D721Med (cell line): Measurements from ENCODE around the gene UCHL3.

Experiments
- DNase-seq: peaks from one replicate; pipeline ENCODE4 v3.0.0; 2011; ENCODE audit warnings: low spot score; ENCODE audit not compliant: insufficient read length
- FAIRE-seq: peaks from 2 replicates; lab custom pipeline; 2011; peaks lifted over from hg19 to GRCh38; lab: Jason Lieb, UNC
- TF ChIP-seq, protein P1 (sequence below): IDR thresholded peaks from 2 replicates; pipeline ENCODE4 v1.5.1; 2012; ENCODE audit warnings: mild to moderate bottlenecking, control low read depth; ENCODE audit not compliant: insufficient read depth; ENCODE audit errors: missing control alignments

Gene UCHL3

DNA sequence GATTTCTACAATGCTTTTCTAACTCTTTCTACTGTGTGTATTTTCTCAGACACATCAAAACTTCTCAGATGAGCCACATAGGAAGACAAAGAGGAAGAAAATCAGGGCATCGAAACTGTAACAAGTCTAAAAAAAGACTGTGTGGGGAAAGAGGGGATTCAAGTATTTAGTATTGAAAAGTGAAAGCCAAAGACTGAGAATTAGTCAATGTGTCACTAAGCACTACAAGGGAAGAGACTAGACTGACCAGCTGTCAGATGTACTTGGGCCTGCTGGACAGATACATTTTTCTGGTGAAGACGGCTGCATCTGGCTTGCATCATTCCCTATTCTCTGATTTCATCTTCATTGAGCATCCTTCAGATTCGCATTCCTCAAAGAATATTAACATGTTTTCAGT is 37.3 kb upstream of the UCHL3 start:
- no peak for DNase-seq
- FAIRE-seq: no peak
- TF ChIP-seq, protein P1, sequence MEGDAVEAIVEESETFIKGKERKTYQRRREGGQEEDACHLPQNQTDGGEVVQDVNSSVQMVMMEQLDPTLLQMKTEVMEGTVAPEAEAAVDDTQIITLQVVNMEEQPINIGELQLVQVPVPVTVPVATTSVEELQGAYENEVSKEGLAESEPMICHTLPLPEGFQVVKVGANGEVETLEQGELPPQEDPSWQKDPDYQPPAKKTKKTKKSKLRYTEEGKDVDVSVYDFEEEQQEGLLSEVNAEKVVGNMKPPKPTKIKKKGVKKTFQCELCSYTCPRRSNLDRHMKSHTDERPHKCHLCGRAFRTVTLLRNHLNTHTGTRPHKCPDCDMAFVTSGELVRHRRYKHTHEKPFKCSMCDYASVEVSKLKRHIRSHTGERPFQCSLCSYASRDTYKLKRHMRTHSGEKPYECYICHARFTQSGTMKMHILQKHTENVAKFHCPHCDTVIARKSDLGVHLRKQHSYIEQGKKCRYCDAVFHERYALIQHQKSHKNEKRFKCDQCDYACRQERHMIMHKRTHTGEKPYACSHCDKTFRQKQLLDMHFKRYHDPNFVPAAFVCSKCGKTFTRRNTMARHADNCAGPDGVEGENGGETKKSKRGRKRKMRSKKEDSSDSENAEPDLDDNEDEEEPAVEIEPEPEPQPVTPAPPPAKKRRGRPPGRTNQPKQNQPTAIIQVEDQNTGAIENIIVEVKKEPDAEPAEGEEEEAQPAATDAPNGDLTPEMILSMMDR: no peak

DNA sequence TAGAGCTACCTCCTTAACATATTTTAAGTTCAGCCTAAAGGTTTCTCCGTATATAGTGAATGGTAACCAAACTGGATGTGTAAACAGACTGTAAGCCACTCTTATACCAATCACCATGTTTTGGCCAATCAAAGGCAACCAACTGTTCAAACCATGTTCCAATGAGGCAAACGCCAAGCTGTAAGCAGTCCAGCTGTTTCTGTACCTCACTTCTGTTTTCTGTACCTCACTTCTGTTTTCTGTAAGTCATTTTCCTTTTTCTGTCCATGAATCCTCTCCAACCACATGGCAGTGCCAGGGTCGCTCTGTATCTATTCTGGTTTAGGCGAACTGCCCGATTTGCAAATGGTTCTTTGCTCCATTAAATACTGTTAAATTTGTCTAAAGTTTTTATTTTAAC is 36.3 kb upstream of the UCHL3 start:
- no peak for FAIRE-seq
- DNase-seq: no peak
- TF ChIP-seq, protein P1: no peak

DNA sequence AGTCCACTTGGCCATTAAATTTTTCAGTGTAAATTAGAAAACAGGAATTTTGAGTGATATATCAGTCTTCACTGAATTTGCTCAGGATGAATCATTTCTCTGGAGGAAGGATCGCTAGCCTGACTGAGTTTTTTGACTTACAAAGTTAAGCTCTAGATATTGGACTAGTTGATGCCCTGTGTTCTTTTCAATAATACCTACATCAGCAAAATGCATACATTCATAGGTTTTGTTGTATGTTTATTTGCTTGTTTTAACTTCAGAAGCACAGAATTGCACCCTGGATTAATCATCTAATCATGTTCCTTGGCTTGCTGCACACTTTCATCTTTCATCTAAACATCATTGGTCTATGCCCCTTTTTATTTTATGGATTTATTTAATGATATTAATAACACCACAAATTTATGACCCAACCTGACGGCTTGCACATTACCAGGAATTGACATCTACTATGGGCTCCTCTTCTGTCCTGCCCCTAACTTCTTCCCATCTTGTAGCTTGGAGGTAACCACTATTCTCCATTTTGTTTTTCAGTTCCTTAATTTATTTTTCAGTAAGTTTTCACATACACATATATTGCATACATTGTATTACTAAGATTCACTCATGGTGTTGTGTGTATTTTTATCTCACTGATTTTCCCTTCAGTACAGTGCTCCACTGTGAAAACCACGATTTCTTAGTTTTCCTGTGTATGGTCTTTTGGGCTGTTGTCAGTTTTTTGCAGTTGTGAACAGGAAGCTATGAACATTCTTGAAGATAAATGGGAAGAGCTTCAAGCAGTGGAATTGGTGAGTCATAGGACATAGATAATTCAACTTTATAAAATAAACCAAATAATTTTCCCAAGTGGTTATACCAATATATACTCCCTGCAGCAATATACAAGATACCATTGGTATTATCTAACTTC is 35.3 kb upstream of the UCHL3 start:
- DNase-seq (no peak), FAIRE-seq (no peak)
- TF ChIP-seq, protein P1: no peak

DNA sequence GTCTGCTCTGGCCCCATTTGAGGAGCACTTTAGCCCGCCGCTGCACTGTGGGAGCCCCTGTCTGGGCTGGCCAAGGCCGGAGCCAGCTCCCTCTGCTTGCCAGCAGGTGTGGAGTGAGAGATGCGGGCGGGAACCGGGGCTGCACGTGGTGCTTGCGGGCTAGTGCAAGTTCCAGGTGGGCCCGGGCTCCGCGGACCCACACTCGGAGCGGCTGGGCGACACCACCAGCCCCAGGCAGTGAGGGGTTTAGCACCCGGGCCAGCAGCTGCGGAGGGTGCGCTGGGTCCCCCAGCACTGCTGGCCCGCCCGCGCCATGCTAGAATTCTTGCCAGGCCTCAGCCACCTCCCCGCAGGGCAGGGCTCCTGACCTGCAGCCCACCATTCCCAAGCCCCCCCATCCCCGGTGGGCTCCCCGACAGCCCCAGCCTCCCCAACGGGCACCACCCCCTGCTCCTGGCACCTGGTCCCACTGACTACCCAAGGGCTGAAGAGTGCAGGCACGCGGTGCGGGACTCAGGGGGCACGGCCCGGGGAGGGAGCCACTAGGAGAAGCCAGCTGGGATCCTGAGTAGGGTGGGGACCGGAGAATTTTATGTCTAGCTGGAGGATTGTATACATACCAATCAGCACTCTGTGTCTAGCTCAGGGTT is 31.0 kb upstream of the UCHL3 start:
- no peak for DNase-seq
- no peak for FAIRE-seq
- TF ChIP-seq, protein P1: no peak

DNA sequence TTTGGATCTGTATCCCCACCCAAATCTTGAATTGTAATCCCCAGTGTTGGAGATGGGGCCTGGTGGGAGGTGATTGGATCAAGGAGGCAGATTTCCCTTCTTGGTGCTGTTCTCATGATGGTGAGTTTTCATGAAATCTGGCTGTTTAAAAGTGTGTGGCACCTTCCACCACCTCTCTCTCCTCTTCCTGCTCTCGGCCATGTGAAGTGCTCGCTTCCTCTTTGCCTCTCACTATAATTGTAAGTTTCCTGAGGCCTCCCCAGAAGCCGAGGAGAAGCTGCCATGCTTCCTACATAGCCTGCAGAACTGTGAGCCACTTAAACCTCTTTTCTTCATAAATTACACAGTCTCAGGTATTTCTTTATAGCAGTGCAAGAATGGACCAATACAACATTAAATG is 27.6 kb upstream of the UCHL3 start:
- FAIRE-seq (no peak), DNase-seq (no peak)
- TF ChIP-seq, protein P1: no peak

DNA sequence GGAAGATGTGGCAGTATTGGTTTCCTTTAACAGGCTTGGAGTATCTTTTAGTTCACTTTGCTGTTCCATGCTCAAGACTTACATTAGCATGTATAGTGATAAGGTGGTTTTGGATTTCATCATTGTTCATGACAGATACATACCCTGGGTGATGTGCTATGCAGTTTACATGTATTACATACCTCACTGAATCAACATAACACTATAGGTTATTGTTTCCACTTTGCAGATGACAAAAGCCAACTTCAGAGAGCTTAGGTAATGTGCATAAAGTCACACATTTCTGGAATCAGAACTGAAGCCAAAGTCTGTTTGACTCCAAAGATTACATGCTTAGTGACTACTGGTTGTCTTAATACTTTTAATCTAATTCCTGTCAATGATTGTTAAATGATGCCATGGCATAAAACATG is 19.0 kb upstream of the UCHL3 start:
- DNase-seq (no peak), FAIRE-seq (no peak)
- TF ChIP-seq, protein P1: no peak
